Nucleus accumbens (tissue), 56 donors: Measurements from ENCODE around the gene IRX6.

ENCODE experiments used
- DNase-seq, 56 donors: peaks; one replicate each; lab custom pipeline; 2025; lab: John Stamatoyannopoulos, UW

The IRX6 gene

GRCh38 chr16:55308973-55309372 lies 15.0 kb upstream of the IRX6 start:
- DNase-seq, result no peak

DNA sequence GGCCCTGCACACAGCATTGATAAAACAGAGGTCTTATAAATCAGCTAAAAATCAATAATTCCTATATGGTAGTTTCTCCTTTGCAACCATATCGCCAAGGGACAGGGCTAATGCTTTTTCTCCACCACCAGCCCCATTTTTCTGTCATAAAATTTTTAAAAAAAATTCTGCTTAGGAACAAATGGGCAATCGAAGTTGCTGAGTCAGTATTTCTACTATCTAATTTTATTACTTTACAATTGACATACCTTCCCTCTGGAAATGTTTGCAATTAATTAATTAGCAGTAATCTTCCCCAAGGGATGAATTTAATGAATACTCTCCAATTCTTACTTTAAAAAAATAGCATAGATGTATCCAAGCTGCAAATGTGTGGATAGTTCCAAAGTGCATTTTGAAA lies 1.7 kb upstream of the IRX6 start:
- DNase-seq, result no peak

- peak in 7 of 56 donors; percentile 3 to 34 (median 21) for DNase-seq
These were observed 479 bp downstream of the IRX6 start for GRCh38 chr16:55324285-55325079.

DNA sequence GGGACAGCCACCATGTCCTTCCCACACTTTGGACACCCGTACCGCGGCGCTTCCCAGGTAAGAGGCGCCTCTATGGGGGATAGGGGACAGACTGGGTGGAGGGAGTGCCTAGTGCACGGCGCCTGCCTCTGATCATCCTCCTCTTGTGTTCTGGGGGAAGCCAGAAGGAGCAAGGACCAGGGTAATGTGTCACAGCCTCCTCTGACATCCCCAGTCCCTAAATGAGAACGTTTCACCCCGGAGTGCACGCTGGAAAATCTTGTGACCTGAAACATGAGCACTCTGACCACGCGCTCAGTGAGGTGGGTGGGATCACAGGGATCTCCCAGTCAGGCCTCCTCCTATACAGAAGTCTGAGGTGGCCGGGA lies 1.1 kb downstream of the IRX6 start:
- DNase-seq, result no peak

GRCh38 chr16:55325458-55326109 lies 1.6 kb downstream of the IRX6 start:
- no peak for DNase-seq

- no peak for DNase-seq
These were observed 2.5 kb downstream of the IRX6 start for GRCh38 chr16:55326261-55327092.

- no peak for DNase-seq
These were observed 4.9 kb downstream of the IRX6 start for GRCh38 chr16:55328611-55329569.

DNA sequence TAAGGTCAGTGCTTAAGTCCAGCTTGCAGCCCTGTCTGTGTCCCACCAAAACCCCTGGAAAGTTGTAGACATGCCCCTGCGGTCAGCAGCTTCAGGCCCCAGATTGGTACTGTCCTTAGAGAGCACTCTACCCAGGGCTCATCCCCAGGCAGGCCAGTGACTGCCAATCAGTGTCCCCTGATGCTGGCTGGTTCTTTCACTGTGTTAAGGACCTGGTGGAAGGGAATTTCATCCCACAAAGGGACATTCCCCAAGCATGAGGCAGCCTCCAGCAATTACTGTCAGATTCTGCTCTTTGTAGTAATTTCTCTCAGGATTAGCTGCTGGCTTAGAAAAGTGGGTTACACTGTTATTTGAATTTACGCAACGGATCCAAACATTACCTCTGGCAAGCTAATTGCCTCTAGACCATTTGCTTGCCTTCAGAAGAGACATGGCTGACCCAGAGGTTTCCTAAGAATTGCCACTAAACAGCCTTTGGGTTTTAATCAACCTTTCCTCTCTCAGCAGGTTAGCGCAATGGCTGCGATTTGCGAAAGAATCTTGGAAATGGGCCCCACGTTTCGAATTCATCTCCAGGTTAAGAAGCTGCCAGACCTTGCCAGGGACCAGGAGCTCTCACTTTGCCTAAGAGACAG lies 5.9 kb downstream of the IRX6 start:
- DNase-seq, result no peak

DNA sequence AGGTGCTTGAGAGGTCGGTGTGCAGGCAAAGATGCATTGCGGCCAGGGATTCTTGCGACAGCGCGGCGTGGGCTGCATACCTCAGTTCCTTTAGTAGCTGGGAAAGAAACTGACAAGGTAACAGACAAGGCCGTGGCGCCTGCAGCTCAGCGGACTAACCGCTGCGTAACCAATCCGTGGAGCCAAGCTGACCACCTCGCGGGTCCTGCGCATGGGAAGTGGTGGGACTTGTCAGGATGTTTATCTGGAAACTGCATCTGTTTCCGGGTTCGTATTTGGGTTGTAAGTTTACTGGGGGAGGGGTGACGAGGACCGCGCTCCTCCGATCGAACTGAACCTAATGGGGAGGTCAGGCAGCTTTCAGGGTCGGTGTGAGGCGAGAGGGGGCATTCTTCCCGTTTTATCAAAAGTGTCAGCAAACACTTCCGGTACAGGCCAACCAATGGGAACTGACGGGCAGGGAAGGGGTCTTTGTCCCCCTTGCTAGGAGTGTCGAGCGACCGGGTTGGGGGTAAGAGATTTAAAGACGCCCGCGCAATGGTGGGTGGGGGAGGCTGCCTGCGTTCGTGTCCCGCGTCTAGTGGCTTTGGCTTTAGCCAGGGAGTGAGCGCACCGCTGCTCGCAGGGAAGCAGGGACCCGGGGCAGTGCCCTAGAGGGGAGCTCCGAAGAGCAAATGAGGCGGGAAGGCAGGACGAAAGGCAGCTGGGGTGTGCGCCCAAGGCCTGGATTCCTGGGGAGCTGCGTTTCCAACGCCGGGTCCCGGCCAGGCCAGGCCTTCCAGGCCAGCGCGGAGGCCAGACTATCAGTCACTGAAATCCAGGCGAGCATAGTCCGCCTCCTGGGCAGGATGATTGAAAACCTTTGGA lies 7.0 kb downstream of the IRX6 start:
- no peak for DNase-seq

- DNase-seq, result no peak
These were observed 7.7 kb downstream of the IRX6 start for GRCh38 chr16:55331648-55332185.

DNA sequence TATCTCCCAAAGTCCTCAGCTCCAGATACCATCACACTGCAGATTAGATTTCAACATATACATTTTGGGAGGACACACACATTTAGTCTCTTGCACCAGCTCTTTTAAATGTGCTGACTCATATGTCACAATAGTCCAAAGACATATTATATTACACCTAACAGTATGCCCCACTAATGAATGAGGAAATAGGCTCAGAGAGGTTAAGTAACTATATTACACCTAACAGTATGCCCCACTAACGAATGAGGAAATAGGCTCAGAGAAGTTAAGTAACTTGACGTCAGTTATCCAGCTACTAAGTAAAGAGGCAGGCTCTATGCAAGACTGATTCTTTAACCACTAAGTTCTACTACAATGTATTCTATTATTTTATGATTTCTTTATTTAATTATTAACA lies 9.7 kb downstream of the IRX6 start:
- no peak for DNase-seq

GRCh38 chr16:55338646-55339045 lies 14.6 kb downstream of the IRX6 start:
- DNase-seq, result no peak

GRCh38 chr16:55340445-55340844 lies 16.4 kb downstream of the IRX6 start:
- no peak for DNase-seq

- no peak for DNase-seq
These were observed 17.7 kb downstream of the IRX6 start for GRCh38 chr16:55341681-55342080.

- DNase-seq, result no peak
These were observed 22.5 kb downstream of the IRX6 start for GRCh38 chr16:55346475-55346874.

DNA sequence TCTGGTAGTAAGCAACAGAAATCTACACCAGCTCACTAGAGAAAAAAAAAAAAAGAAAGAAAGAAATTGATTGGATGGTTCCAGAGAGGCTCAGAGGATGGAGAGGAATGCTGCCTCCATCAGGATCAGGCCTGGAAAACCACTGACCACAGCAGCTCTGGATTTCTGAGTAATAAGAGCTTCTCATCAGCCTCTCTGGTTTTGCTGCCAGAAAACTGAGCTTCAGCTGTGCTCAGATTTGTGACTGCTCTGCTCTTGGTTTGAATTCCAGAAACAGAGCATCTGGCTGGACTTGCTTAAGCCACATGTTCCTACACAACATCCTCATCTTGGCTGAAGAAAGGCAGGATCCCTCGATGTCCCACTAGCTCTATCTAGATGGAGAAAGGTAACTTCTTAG lies 25.9 kb downstream of the IRX6 start:
- DNase-seq, result no peak

DNA sequence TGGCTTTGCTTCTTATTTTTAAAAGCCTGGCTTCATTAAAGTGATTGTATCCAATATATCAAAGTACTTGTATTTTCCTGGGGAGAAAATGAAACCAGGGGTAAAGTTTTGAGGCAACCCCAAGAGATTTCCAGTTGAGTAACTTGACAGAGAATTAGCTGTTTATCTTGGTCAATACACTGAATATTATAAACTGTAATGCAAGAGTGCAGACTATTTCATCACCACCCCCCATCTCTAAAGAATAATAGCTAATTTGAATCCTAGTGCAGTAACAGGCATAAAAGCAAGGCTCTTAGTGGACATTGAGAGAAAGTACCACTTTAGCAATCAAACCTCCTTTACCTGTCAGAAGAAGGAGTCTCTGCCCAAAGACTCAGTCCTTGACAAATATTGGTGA lies 27.0 kb downstream of the IRX6 start:
- DNase-seq, result no peak

DNA sequence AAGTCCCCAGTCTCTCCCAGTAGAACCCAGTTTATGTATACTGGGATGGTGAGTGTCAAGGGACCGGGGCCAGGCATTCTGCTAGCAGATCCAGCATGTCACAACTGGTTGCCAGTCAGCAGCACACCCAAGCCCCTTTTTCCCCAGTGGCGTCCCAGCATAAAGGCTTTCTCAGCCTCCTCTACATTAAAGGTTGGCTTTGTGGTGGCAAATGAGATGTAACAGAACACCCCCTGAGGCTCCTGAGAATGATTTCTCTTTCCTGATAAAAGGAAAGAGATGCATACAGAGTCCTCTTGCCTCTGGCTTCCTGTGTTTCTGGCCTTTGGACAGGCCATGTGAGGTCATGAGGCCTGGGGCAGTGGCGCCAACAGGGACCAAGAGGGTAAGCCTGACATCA lies 27.9 kb downstream of the IRX6 start:
- DNase-seq, result no peak

DNA sequence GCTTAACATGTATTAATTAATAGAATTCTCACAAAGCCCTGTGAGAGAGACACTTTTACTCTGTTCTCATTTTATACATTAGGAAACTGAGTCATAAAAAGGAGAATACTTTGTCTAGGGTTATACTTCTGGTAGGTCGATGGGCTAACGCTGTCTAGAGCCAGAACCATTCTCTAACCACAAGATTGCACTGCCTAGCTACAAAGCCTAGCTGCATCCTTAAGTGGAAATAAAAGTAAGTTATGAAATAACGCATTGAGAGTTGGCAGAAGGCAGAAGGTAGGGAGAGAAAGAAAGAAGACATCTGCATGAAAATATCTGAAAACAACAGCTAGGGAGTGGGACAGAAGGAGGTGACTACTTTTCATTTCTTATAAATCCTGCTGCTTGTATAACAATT lies 33.2 kb downstream of the IRX6 start:
- DNase-seq, result no peak
